OCI-M2 (cell line): ENCODE data around the gene NPPA.
A peak's percentile ranks its signal among the peaks of the same experiment; 100 is the strongest.
"Not testable (repeated sequence)": the region's sequence is repeated elsewhere in the genome, so short reads cannot be mapped to it uniquely, and the experiment has no call there.

ENCODE experiments used
- DNase-seq: peaks from one replicate; lab custom pipeline; 2025; ENCODE audit not compliant: unreplicated experiment; lab: John Stamatoyannopoulos, UW

NPPA gene

GRCh38 chr1:11847667-11848372 is at the start of gene NPPA:
Gene NPPA, minus strand, starts transcription at chr1:11847783. Its CDS starts 99 bp downstream, at chr1:11847684.
- DNase-seq: no peak

GRCh38 chr1:11894501-11894900 is 46.9 kb upstream of the NPPA start:
- not testable (repeated sequence) for DNase-seq

- no peak for DNase-seq
Measured at GRCh38 chr1:11893907-11894251, 46.3 kb upstream of the NPPA start.

GRCh38 chr1:11891433-11892186 is 44.0 kb upstream of the NPPA start:
- DNase-seq: no peak

GRCh38 chr1:11888877-11889208 is 41.3 kb upstream of the NPPA start:
- DNase-seq: no peak

- no peak for DNase-seq
Measured at GRCh38 chr1:11888206-11888876, 40.8 kb upstream of the NPPA start.

- DNase-seq: no peak
Measured at GRCh38 chr1:11887666-11888007, 40.1 kb upstream of the NPPA start.

GRCh38 chr1:11886986-11887665 is 39.5 kb upstream of the NPPA start:
- DNase-seq: no peak

GRCh38 chr1:11885916-11886315 is 38.3 kb upstream of the NPPA start:
- no peak for DNase-seq

GRCh38 chr1:11882814-11883538 is 35.4 kb upstream of the NPPA start:
- peak; percentile 36 for DNase-seq

- DNase-seq: no peak
Measured at GRCh38 chr1:11881749-11882441, 34.3 kb upstream of the NPPA start.

GRCh38 chr1:11880911-11881748 is 33.5 kb upstream of the NPPA start:
- no peak for DNase-seq

- no peak for DNase-seq
Measured at GRCh38 chr1:11880181-11880575, 32.6 kb upstream of the NPPA start.

GRCh38 chr1:11879311-11880180 is 32.0 kb upstream of the NPPA start:
- no peak for DNase-seq

GRCh38 chr1:11878891-11879190 is 31.3 kb upstream of the NPPA start:
- no peak for DNase-seq

- no peak for DNase-seq
Measured at GRCh38 chr1:11878081-11878890, 30.7 kb upstream of the NPPA start.

- DNase-seq: no peak
Measured at GRCh38 chr1:11877074-11877473, 29.5 kb upstream of the NPPA start.

- no peak for DNase-seq
Measured at GRCh38 chr1:11875094-11875493, 27.5 kb upstream of the NPPA start.
